HUES48 (cell line): Measurements from ENCODE around the gene KLK12.
A peak's percentile ranks its signal among the peaks of the same experiment; 100 is the strongest.

ENCODE experiments used
- H3K27ac ChIP-seq: one replicate; pipeline ENCODE4 v1.7.0; 2013; ENCODE audit warnings: low read depth, low read length, inconsistent platforms
- H3K27me3 ChIP-seq: 2 replicates; pipeline ENCODE4 v1.6.1; 2013; ENCODE audit warnings: mild to moderate bottlenecking, low read length; ENCODE audit not compliant: control insufficient read depth, insufficient read depth
- H3K36me3 ChIP-seq: 2 replicates; pipeline ENCODE4 v1.6.1; 2013; ENCODE audit warnings: low read length; ENCODE audit not compliant: control insufficient read depth, insufficient read depth
- H3K4me1 ChIP-seq: 2 replicates; pipeline ENCODE4 v1.6.1; 2013; ENCODE audit warnings: mild to moderate bottlenecking, low read length; ENCODE audit not compliant: control insufficient read depth, insufficient read depth
- H3K4me3 ChIP-seq: 2 replicates; pipeline ENCODE4 v1.5.1; 2013; ENCODE audit warnings: mild to moderate bottlenecking, low read depth, low read length
- H3K9ac ChIP-seq: 2 replicates; pipeline ENCODE4 v1.6.1; 2013; ENCODE audit warnings: mild to moderate bottlenecking, low read depth, low read length, moderate library complexity
- H3K9me3 ChIP-seq: 2 replicates; pipeline ENCODE4 v1.6.1; 2013; ENCODE audit warnings: low read length; ENCODE audit not compliant: control insufficient read depth, insufficient read depth

Gene KLK12

GRCh38 chr19:51026554-51026831 is 8.3 kb downstream of the KLK12 start, which contains the start of gene KLK11:
Gene KLK11 (minus strand): TSS chr19:51026616. CDS start chr19:51025631, 985 bp downstream.
- Histone ChIP-seq H3K4me3 (no peak within 1 kb of the TSS), H3K27me3 (no peaks in the 10 kb centered on the region), H3K9ac (no peak within 1 kb of the TSS), H3K27ac (no peak within 1 kb of the TSS), H3K36me3 (no peaks in the 10 kb centered on the region), H3K9me3 (no peaks in the 10 kb centered on the region), H3K4me1 (peaks cover 23% of the 10 kb centered on the region; the same call in 1 of the 2 replicates)

GRCh38 chr19:51025809-51026553 is 8.8 kb downstream of the KLK12 start:
- Histone ChIP-seq H3K36me3 (no peaks in the 10 kb centered on the region), H3K4me3 (no peak overlapping the region), H3K9me3 (no peaks in the 10 kb centered on the region), H3K4me1 (peaks cover 26% of the 10 kb centered on the region), H3K27me3 (no peaks in the 10 kb centered on the region), H3K9ac (no peak overlapping the region), H3K27ac (no peak overlapping the region)

- Histone ChIP-seq H3K9ac (no peak overlapping the region), H3K4me1 (peaks cover 26% of the 10 kb centered on the region), H3K27ac (no peak overlapping the region), H3K27me3 (0 out of 2 replicates have a peak, but pooled peaks cover under 1% of the 10 kb centered on the region), H3K9me3 (no peaks in the 10 kb centered on the region), H3K4me3 (no peak overlapping the region), H3K36me3 (no peaks in the 10 kb centered on the region)
Measured at GRCh38 chr19:51025401-51025800, 9.4 kb downstream of the KLK12 start.

- Histone ChIP-seq H3K4me3 (no peak overlapping the region), H3K27ac (no peak overlapping the region), H3K4me1 (peaks cover 26% of the 10 kb centered on the region), H3K9ac (no peak overlapping the region), H3K36me3 (no peaks in the 10 kb centered on the region), H3K27me3 (peaks cover 5% of the 10 kb centered on the region; the same call in 1 of the 2 replicates), H3K9me3 (no peaks in the 10 kb centered on the region)
Measured at GRCh38 chr19:51024924-51025323, 9.9 kb downstream of the KLK12 start.

GRCh38 chr19:51023946-51024345 is 10.9 kb downstream of the KLK12 start:
- H3K36me3 ChIP-seq, result no peaks in the 10 kb centered on the region
- no peak overlapping the region for H3K4me3 ChIP-seq
- peaks cover 14% of the 10 kb centered on the region for H3K27me3 ChIP-seq
- H3K9me3 ChIP-seq, result no peaks in the 10 kb centered on the region
- H3K27ac ChIP-seq, result no peak overlapping the region
- peaks cover 26% of the 10 kb centered on the region for H3K4me1 ChIP-seq
- no peak overlapping the region for H3K9ac ChIP-seq

- Histone ChIP-seq H3K9me3 (no peaks in the 10 kb centered on the region), H3K4me3 (no peak overlapping the region), H3K36me3 (no peaks in the 10 kb centered on the region), H3K27me3 (peaks cover 27% of the 10 kb centered on the region), H3K9ac (no peak overlapping the region), H3K4me1 (peaks cover 26% of the 10 kb centered on the region), H3K27ac (no peak overlapping the region)
Measured at GRCh38 chr19:51022526-51022925, 12.3 kb downstream of the KLK12 start.

GRCh38 chr19:51020988-51021651 is 13.7 kb downstream of the KLK12 start:
- H3K27me3 ChIP-seq, result peaks cover 35% of the 10 kb centered on the region
- no peak overlapping the region for H3K4me3 ChIP-seq
- H3K4me1 ChIP-seq, result peaks cover 22% of the 10 kb centered on the region
- H3K9ac ChIP-seq, result no peak overlapping the region
- H3K9me3 ChIP-seq, result no peaks in the 10 kb centered on the region
- no peak overlapping the region for H3K27ac ChIP-seq
- no peaks in the 10 kb centered on the region for H3K36me3 ChIP-seq

- Histone ChIP-seq H3K4me1 (peaks cover 7% of the 10 kb centered on the region), H3K9ac (no peak within 1 kb of the TSS), H3K4me3 (peak within 1 kb of the TSS; percentile 62), H3K27ac (no peak within 1 kb of the TSS), H3K9me3 (no peaks in the 10 kb centered on the region), H3K27me3 (peaks cover 35% of the 10 kb centered on the region), H3K36me3 (no peaks in the 10 kb centered on the region)
Measured at GRCh38 chr19:51019544-51019925, 15.3 kb downstream of the KLK12 start, which contains the start of gene KLK10. Gene KLK10 (minus strand): TSS chr19:51019709. CDS start chr19:51019130, 579 bp downstream.

GRCh38 chr19:51018745-51019543 is 15.9 kb downstream of the KLK12 start:
- Histone ChIP-seq H3K9ac (no peak overlapping the region), H3K9me3 (no peaks in the 10 kb centered on the region), H3K27ac (no peak overlapping the region), H3K4me1 (peaks cover 4% of the 10 kb centered on the region), H3K4me3 (peak overlapping the region; percentile 62), H3K36me3 (no peaks in the 10 kb centered on the region), H3K27me3 (peaks cover 35% of the 10 kb centered on the region)

GRCh38 chr19:51016798-51017683 is 17.8 kb downstream of the KLK12 start:
- Histone ChIP-seq H3K9ac (no peak overlapping the region; the same call in 1 of the 2 replicates), H3K27ac (no peak overlapping the region), H3K9me3 (no peaks in the 10 kb centered on the region), H3K4me3 (peak overlapping the region; percentile 74), H3K36me3 (no peaks in the 10 kb centered on the region), H3K27me3 (peaks cover 35% of the 10 kb centered on the region), H3K4me1 (peaks cover 4% of the 10 kb centered on the region)
